Activated CD4-positive, CD25-positive, alpha-beta regulatory T cell treated with anti-CD3 and anti-CD28 coated beads, Interleukin-2, amount 50 U/mL, for 24 hours (primary cell): ENCODE measurements around the gene STK38.
"Not testable (repeated sequence)": the region's sequence is repeated elsewhere in the genome, so short reads cannot be mapped to it uniquely, and the experiment has no call there.

Source experiments
- ATAC-seq, 2 donors: fragments of 150-1000 bp; cut with Tn5 transposase; one replicate each; pipeline ENCODE4 v1.10.0; 2021; ENCODE audit warnings: mild to moderate bottlenecking in 1 of 2, moderate library complexity in 1 of 2

STK38 gene

GRCh38 chr6:36479256-36479655 is 68.0 kb downstream of the STK38 start:
- no peak for ATAC-seq

GRCh38 chr6:36478051-36478526 is 69.2 kb downstream of the STK38 start:
- ATAC-seq: no peak

- no peak for ATAC-seq
Measured at GRCh38 chr6:36469946-36470345, 77.3 kb downstream of the STK38 start.

- no peak for ATAC-seq
Measured at GRCh38 chr6:36469148-36469661, 78.1 kb downstream of the STK38 start.

- ATAC-seq: no peak
Measured at GRCh38 chr6:36467625-36468024, 79.7 kb downstream of the STK38 start.

- no peak for ATAC-seq
Measured at GRCh38 chr6:36464233-36464632, 83.0 kb downstream of the STK38 start.

GRCh38 chr6:36463676-36464075 is 83.6 kb downstream of the STK38 start:
- no peak for ATAC-seq

- no peak for ATAC-seq
Measured at GRCh38 chr6:36461646-36462045, 85.6 kb downstream of the STK38 start.

- no peak for ATAC-seq
Measured at GRCh38 chr6:36460916-36461315, 86.4 kb downstream of the STK38 start.

GRCh38 chr6:36459501-36459900 is 87.8 kb downstream of the STK38 start:
- no peak for ATAC-seq

- no peak for ATAC-seq
Measured at GRCh38 chr6:36455486-36456027, 91.7 kb downstream of the STK38 start.

- not testable (repeated sequence) for ATAC-seq
Measured at GRCh38 chr6:36452897-36453296, 94.4 kb downstream of the STK38 start.

GRCh38 chr6:36449173-36449572 is 98.1 kb downstream of the STK38 start:
- ATAC-seq: not testable (repeated sequence)

- ATAC-seq: no peak
Measured at GRCh38 chr6:36445621-36446020, 101.7 kb downstream of the STK38 start.

GRCh38 chr6:36444470-36444869 is 102.8 kb downstream of the STK38 start:
- no peak for ATAC-seq
